NCI-H146 (cell line): ENCODE measurements around the gene TBP.
"Not testable (repeated sequence)": the region's sequence is repeated elsewhere in the genome, so short reads cannot be mapped to it uniquely, and the experiment has no call there.

Experiments used
- DNase-seq: peaks from one replicate; lab custom pipeline; 2025; lab: John Stamatoyannopoulos, UW

TBP gene

DNA sequence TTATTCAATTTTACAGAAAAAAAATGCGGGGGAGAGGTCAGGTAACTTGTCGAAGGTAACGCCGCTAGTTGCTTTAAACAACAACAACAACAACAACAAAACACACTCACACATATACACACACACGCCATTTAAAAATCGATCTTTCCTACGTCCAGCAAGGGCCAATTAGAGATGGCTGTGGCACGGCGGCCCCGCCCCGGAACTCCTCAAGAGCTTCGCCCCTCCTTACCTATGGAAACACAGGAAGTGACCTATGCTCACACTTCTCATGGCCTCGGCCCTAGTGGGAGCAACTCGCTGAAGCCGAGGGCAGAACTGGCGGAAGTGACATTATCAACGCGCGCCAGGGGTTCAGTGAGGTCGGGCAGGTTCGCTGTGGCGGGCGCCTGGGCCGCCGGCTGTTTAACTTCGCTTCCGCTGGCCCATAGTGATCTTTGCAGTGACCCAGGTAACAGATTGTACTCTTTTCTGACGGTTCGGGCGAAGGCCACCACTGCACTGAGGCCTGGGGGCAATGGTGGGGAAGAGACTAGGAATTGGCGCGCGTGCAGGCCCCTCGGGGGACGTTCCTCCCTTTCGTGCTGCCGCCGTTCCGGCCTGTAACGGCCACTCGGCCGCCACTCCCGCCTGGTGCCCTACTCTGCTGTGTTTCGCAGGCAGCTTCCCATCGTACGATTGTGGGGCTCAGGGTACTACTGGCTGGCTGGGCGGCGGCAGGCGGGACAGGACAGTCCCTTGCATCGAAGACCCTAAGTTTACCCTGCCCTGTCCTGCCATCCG lies at the start of gene TBP:
Gene TBP, plus strand, starts transcription at position 357 of the 783 bp plus-strand sequence. CDS start 2,661 bp downstream, outside the sequence.
- DNase-seq: peak; percentile 100

DNA sequence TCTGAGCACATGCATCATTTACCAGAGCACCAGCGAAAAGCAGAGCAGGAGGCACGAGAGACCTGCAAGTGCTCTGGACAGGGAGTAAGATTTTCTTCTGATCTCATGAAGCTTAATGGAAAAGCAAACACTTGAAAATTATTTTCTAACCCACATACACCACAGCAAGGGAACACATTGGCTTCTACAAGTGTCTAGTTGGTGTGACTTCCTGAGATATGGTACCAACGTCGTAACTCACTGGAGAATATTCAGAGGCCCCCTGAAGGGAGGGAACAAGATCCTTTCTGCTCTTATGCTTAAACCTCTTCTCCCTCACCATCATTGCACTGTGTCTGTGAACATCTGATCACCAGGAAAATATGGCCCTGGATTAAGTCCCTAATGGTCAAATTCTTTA lies 49.7 kb upstream of the TBP start:
- DNase-seq: no peak

DNA sequence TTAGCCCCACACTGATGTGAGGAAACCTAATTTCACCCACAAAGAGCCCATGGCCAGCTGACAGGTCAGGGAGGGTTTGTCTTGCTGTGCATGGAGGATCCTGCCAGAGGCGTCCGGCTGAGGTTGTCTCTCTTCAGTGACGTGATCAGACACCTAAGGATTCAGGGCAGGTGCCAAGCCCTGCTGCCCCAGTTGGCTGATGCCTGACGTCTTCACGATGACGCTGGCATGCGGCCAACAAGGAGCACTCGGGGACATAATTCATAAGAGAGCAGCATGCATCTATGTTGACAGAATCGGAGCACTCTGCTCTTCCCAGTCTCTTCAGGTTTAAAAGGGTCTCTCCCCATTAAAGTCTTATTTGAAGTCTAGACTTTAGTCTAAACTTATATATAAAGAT lies 48.9 kb upstream of the TBP start:
- DNase-seq: peak; percentile 64

DNA sequence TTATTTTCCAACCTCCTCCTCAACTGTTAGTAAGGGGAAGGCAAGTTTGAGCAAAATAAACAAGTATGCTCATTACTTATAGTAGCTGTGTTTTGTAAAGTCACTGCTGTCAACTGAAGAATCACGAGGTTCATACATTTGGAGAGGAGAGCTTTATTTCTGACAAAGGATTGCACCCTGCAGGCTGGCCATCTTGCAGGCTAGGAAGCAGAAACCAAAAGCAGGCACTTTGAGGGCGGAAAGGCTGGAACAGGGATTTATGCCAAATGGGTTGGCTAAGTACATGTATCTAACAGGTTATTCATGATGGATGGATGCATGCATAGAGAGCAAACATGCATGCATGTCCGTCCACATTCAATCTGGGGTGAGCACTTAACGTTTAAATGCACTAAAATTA lies 47.7 kb upstream of the TBP start:
- DNase-seq: no peak

DNA sequence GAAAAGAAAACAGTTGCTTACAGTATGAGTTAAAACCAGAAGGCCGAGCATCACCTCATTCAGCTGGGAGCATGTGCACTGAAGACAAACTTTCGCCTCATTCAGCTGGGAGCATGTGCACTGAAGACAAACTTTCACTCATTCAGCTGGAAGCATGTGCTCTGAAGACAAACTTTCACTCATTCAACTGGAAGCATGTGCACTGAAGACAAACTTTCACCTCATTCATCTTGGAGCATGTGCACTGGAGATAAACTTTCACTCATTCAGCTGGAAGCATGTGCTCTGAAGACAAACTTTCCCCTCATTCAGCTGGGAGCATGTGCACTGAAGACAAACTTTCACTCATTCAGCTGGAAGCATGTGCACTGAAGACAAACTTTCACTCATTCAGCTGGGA lies 46.4 kb upstream of the TBP start:
- DNase-seq: not testable (repeated sequence)

DNA sequence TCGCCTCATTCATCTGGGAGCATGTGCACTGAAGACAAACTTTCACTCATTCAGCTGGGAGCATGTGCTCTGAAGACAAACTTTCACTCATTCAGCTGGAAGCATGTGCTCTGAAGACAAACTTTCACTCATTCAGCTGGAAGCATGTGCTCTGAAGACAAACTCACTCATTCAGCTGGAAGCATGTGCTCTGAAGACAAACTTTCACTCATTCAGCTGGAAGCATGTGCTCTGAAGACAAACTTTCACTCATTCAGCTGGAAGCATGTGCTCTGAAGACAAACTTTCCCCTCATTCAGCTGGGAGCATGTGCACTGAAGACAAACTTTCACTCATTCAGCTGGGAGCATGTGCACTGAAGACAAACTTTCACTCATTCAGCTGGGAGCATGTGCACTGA lies 45.9 kb upstream of the TBP start:
- not testable (repeated sequence) for DNase-seq

DNA sequence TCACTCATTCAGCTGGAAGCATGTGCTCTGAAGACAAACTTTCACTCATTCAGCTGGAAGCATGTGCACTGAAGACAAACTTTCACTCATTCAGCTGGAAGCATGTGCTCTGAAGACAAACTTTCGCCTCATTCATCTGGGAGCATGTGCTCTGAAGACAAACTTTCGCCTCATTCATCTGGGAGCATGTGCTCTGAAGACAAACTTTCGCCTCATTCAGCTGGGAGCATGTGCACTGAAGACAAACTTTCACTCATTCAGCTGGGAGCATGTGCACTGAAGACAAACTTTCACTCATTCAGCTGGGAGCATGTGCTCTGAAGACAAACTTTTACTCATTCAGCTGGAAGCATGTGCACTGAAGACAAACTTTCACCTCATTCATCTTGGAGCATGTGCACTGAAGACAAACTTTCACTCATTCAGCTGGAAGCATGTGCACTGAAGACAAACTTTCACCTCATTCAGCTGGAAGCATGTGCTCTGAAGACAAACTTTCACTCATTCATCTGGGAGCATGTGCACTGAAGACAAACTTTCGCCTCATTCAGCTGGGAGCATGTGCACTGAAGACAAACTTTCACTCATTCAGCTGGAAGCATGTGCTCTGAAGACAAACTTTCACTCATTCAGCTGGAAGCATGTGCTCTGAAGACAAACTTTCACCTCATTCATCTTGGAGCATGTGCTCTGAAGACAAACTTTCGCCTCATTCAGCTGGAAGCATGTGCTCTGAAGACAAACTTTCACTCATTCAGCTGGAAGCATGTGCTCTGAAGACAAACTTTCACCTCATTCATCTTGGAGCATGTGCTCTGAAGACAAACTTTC lies 45.1 kb upstream of the TBP start:
- not testable (repeated sequence) for DNase-seq

DNA sequence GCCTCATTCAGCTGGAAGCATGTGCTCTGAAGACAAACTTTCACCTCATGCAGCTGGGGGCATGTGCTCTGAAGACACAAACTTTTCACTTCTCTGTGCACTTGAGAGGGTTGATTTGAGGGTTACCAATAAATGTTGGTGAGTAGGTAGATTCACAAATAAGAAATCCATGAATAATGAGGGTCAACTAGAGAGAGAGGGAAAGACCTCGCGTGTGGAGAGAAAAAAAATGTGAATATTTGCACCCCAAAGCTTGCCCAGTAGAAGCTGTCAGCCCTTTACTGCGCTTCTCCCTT lies 44.5 kb upstream of the TBP start:
- DNase-seq: no peak

DNA sequence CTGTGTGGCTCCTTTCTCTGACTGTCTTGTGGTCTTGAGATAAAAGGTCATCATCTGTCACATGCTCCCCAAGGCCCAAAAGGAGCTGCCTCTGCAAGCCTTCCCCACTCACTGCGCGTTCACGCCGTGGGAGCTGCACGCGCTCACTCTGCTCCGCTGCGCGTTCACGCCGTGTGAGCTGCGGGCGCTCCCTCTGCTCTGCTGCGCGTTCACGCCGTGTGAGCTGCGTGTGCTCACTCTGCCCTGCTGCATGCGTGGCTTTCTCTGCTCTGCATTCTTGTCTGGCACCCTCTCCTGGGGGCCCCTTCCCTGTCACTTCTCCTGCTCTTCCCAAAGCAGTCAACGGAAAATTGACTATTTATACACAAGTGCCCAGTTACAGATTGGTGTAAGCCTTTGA lies 43.5 kb upstream of the TBP start:
- DNase-seq: no peak

DNA sequence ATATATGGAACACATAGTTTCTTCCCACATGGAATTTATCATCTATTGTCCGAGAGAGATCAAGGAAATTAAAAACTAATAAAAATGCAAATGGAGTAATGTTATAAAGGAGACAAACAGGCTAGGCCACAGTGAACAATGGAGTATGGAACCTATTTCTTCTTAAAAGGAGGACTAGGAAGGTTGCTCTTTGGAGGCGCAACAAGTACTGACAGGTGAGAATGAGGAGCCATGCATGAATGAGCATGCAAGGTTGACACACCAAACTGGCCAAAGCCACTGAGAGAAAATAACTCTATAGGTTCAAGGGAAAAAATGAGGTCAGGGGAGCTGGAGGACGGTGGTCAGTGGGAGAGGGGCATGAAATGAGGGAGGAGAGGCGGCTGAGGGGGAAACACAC lies 41.9 kb upstream of the TBP start:
- peak; percentile 30 for DNase-seq

DNA sequence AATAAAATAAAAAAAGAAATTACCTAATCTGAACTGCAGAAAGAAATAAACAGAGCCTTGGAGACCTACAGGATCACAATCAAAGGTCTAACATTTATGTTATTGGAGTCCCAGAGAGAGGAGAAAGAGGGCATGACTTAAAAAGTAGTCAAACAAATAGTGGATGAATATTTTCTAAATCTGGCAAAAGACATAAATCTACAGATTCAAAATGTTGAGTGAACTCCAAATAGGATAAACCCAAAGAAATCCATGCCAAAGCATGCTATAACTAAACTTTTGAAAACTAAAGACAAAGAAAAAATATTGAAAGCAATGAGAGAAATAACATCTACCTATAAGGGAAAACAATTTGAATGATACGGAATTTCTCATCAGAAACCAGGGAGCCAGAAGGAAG lies 39.3 kb upstream of the TBP start:
- DNase-seq: no peak

DNA sequence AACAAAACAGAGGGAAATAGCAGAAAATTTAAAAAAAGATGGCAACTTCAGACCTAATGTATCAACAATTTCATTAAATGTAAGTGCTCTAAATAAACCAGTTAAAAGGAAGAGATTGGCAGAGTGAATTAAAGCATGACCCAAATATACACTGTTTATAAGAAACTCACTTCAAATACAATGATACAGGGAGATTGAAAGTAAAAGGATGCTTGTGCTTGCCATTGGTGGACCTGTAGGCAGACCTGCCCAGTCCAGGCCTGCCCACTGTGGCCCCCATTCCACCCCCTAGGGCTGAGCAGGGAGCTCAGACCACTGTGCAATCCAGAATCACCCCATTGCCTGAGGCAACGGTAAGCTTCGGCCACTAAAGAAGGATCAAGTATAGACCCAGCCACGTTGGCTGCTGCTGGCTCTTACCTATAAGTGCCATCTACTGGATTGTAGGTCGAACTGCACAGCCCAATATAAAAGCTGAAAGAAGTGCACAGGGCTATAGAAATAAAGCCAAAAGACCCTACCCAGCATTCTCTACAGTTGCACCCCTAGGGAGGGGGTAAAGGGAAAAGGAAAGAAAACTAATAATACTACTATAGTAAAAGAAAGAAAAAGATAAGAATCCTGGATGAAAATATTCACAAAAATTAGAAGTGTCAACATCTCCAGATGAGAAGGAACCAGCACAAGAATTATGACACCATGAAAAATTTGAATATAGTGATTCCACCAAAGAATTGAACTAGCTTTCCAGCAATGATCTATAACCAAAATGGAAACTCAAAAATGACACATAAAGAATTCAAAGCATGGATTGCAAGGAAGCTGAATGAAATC lies 37.2 kb upstream of the TBP start:
- DNase-seq: peak; percentile 95

DNA sequence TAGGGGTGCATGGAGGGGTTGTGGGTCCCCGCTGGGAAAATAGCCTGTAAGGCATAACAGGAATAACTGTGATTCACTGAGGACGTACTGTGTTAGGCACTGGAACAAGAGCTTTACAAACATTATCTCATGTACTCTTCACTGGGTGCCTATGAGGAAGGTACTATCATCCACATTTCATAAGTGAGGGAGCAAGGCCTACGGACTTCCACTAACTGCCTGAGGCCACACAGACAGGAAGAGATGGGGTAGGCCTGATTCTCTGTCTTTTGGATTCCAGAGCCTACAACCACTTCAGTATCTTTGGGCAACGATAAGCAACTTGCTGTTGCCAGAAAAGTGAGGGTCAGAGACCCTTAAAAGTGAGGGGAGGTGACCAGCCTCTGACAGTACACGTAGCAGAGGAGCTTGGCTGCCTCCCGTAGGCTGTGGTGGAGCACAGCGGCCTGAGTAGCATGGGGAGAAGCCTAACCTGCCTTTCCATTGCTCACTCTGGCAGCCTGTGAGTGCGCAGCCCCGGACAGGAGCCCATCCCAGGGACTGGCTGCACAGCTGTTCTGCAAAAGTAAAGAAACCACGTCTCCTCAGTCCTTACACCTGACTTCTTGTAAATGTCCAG lies 31.5 kb upstream of the TBP start:
- peak; percentile 35 for DNase-seq

DNA sequence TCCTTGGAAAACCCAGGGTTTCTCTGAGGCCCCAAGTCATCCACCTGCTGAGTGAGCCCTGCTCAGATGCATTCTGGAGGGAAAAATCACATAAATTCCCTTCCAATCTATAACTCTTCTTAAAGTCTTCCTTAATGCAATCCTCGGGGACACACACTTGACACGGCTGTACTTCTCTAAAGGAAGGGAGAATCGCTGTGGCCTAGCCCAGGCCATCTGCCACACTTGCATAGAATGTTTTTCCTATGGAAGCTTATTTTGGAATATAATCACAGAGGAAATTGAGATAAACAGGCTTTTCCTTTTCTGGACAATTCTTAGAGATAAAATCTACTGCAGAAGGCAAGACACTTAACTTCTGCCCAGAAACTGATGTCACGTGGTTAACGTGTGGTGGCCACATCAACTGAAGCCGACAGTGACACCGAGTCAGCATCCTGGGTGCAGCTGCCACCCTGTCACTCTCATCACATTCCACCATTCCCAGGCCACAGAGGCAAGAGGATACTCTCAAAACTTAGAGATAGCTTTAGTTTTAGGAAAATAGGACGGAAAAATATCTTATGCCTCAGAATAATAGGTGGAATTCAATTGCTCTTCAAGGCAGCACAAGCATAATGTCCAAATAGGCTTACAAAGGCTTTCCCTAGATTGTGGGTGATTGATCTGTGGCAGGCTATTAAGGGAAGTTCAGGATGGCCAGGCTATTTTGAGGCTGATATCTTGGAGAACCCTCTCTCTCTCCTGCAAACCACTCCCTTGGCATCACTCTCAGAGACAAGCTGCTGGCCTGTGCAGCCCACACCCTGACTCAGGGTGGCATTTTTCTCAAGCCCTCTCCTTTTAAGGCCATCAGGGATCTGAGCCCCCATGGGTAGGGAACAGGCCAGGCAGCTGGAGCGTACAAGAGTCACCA lies 30.7 kb upstream of the TBP start:
- DNase-seq: no peak

DNA sequence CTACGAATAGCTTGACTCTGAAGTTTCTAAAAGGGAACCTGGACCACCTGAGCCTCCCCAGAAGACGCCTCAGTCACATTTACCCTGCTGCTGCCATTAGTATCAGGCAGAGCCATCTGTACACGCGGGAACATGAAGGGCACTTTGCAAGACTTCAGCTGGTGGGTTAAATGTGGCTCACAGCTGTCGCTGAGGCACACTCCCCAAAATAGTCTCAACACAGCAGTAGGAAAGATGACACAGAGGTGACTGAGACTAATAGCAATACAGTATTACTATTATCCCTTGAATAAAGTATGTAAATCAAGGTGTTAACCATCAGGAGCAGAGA lies 30.0 kb upstream of the TBP start:
- DNase-seq: no peak

DNA sequence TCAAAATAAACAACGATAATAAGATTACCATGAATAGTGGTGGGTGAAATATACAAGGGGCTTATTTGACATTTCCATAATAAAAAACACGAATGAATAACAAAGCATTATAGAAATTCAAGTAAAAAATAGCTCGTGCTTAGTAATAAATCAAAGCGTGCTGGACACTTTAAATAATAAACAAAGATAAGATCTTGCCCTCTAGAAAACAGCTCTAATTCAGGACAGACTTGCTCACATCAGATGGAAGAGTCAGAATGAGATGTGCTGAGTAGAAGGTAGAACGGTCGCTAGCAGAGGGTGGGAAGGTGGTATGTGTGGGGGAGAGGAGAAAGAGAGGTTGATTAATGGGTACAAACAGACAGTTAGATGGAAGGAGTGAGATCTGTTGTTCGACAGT lies 28.4 kb upstream of the TBP start:
- DNase-seq: no peak

DNA sequence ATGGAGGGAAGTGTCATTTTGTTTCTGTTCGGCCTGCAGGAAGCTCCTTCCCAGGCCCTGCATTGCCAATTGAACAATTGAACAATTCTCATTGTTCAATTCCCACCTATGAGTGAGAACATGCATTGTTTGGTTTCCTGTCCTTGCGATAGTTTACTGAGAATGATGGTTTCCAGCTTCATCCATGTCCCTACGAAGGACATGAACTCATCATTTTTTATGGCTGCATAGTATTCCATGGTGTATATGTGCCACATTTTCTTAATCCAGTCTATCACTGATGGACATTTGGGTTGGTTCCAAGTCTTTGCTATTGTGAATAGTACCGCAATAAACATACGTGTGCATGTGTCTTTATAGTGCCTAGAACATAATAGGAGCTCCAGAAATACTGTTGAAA lies 26.2 kb upstream of the TBP start:
- DNase-seq: not testable (repeated sequence)

DNA sequence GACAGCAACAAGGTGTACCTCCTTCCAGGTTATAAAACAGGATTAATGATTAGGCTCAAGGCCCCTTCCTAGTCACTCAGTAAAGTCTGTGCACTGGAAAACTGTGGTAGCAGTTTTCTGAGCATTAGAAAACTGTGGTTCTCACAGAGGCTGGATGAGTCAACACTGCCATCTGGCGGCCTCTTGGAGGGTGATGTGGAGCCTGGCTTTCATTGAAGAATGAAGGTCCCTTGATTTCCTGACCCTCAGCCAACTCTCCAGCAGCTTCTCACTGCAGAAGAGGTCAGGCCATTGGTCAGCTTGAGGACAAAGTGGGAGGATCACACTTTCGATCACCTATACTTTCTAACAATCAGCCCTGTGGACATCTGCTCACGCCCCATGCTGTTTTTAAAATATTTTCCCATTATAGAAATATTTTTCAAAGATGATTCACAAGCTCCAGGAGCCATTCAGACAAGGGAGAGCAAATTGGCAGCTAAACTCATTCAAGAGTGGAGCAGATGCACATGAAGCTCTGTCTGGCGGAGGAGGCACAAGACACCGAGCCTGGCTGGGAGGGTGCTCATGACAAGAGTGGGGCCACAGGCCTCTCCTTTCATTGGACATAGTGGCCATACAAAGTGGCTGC lies 24.2 kb upstream of the TBP start:
- DNase-seq: peak; percentile 79

DNA sequence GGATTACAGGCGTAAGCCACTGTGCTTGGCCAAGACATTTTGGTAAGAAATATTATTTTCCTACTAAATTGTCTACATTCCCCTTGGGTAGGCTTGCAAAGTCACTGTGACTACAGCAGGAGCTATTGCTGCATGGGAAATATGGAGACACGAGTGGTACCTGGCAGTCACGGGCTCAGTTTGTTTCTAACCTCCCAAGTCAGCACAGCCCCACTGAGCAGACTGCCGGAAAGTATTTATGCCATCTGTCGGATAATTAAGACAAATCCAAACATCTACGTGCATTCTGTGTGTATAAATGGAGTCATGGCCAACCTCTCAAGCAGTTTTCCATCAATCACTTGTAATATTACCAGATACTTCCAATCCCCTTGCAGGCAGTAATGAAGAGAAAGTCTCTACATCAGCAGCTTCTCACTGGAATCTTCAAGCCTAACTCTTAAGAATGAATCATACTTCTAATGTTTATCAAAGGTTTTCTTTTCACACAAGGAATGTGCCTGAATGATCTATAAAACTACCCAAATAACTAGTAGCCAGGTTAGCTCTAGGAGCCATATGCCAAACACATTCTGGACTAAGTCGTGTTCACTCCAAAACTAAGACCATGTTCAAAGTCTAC lies 21.2 kb upstream of the TBP start:
- no peak for DNase-seq

DNA sequence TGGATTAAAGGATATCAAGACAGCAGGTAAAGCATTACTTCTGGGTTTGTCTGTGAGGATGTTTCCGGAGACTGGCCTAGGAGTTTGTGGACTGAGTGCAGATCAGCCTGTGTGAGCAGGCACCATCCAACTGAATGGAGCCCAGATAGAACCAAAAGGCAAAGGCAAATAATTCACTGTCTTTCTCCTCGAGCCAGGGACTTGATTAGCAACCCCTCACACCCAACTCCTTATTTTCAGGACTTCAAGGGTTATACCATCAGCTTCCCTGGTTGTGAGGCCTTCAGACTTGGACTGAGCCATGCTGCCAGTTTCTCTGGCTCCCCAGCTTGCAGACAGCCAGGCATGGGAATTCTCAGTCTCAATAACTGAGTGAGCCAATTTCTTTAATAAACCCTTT lies 20.4 kb upstream of the TBP start:
- DNase-seq: no peak
